Nasal cavity respiratory epithelium epithelial cell of viscerocranial mucosa (primary cell): Measurements from ENCODE around the gene SIGLECL1. TPM values are rescaled to one million over a fixed set of nuclear protein-coding genes. Genes with fewer than 3 reads are reported as not detected.

Source experiments
- total RNA-seq: library from RNA; depleted of rRNA; stranded (reverse); fragments of >200 nt; gene quantifications from 2 replicates; pipeline ENCODE4 v1.2.3, GENCODE V29; 2014

The SIGLECL1 gene
- not detected in 2 replicates for total RNA-seq

GRCh38 chr19:51250786-51251467, at the start of gene SIGLECL1:
TSS of gene SIGLECL1 (plus strand) at chr19:51251080. CDS start at chr19:51264073, 12,993 bp downstream.

GRCh38 chr19:51224898-51225393, 25.9 kb upstream of the SIGLECL1 start, which contains the start of gene CD33:
TSS of gene CD33 (plus strand) at chr19:51225080. CDS start at chr19:51225119, 39 bp downstream.

DNA sequence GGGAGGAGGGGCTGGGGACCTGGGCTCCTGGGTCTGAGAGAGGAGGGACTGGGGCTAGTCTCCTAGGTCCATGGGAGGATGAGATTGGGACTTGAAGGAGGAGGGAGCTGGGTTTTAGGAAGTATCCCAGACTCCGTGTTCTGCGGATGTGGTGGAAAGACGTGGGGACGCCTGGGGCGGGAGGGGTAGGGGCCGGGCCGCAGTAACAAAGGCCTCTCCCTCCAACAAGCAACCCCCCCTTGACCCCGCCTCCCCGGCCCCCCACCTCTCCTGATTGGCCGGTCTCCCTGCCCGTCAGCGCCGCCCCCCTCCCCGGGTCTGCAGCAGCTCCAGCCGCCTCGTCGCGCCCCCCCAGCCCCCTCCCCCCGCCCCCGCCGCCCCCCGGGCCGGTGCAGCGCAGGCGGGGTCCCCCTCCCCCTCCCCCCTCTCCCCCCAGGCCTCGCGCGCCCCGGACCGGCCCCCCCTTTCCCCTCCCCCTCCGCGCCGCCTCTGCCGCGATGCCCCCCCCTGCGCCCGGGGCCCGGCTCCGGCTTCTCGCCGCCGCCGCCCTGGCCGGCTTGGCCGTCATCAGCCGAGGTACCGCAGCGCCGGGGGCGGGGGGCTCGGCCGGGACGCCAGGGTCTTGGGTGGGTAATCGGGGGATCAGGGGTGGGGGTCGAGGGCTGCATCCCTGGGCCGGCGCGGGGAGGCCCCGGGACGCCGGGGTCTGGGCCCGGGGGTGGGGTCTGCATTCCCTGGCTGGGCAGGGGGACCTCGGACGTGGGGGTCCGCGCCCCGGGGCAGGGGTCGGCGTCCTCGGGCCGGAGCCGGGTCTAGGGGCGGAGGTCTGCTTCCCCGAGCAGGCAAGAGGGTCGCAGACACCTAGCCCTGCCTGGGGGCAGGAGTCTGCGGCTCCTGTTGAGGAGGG, 60.7 kb downstream of the SIGLECL1 start, which contains the start of gene IGLON5:
Gene IGLON5, plus strand, starts transcription at position 294 of the 907 bp plus-strand sequence. Its CDS starts 204 bp downstream, at position 498.

Other genes starting within 250 kb of the SIGLECL1 start
- gene KLK8, start 249.5 kb upstream of the SIGLECL1 start, total RNA-seq = 27.8 and 86.5 TPM in 2 replicates
- 36.2 and 66.0 TPM in 2 replicates for gene KLK10, start 231.4 kb upstream of the SIGLECL1 start, total RNA-seq
- gene KLK11, start 224.5 kb upstream of the SIGLECL1 start, total RNA-seq = 17.4 and 29.0 TPM in 2 replicates
- 0.14 and 17.1 TPM in 2 replicates for gene KLK12, start 216.1 kb upstream of the SIGLECL1 start, total RNA-seq
- 0.68 and 1.3 TPM in 2 replicates for gene KLK13, start 186.0 kb upstream of the SIGLECL1 start, total RNA-seq
- under 0.01 and 0.21 TPM in 2 replicates for gene KLK14, start 168.2 kb upstream of the SIGLECL1 start, total RNA-seq
- 8.2 and 10.0 TPM in 2 replicates for gene CTU1, start 142.7 kb upstream of the SIGLECL1 start, total RNA-seq
- not detected in 2 replicates for gene SIGLEC9, start 126.2 kb upstream of the SIGLECL1 start, total RNA-seq
- gene SIGLEC7, start 108.8 kb upstream of the SIGLECL1 start, total RNA-seq = not detected in 2 replicates
- not detected in 2 replicates for gene CD33, start 26.0 kb upstream of the SIGLECL1 start, total RNA-seq
- gene IGLON5, start 60.6 kb downstream of the SIGLECL1 start, total RNA-seq = not detected in 2 replicates
- 0.68 and 1.6 TPM in 2 replicates for gene VSIG10L, start 91.1 kb downstream of the SIGLECL1 start, total RNA-seq
- gene ETFB, start 115.3 kb downstream of the SIGLECL1 start, total RNA-seq = 26.7 and 59.9 TPM in 2 replicates
- gene CLDND2, start 117.9 kb downstream of the SIGLECL1 start, total RNA-seq = not detected in 2 replicates
- not detected in 2 replicates for gene NKG7, start 121.6 kb downstream of the SIGLECL1 start, total RNA-seq
- not detected in 2 replicates for gene LIM2, start 136.9 kb downstream of the SIGLECL1 start, total RNA-seq
- gene C19orf84, start 139.5 kb downstream of the SIGLECL1 start, total RNA-seq = not detected in 2 replicates
- gene SIGLEC10, start 166.6 kb downstream of the SIGLECL1 start, total RNA-seq = not detected in 2 replicates
- not detected in 2 replicates for gene SIGLEC8, start 207.4 kb downstream of the SIGLECL1 start, total RNA-seq
- gene CEACAM18, start 227.5 kb downstream of the SIGLECL1 start, total RNA-seq = not detected in 2 replicates